HCEC 1CT (cell line): ENCODE measurements around the gene KRT86.

ENCODE experiments used
- DNase-seq: peaks from one replicate; pipeline ENCODE4 v3.0.0-alpha.2; 2017

The KRT86 gene

DNA sequence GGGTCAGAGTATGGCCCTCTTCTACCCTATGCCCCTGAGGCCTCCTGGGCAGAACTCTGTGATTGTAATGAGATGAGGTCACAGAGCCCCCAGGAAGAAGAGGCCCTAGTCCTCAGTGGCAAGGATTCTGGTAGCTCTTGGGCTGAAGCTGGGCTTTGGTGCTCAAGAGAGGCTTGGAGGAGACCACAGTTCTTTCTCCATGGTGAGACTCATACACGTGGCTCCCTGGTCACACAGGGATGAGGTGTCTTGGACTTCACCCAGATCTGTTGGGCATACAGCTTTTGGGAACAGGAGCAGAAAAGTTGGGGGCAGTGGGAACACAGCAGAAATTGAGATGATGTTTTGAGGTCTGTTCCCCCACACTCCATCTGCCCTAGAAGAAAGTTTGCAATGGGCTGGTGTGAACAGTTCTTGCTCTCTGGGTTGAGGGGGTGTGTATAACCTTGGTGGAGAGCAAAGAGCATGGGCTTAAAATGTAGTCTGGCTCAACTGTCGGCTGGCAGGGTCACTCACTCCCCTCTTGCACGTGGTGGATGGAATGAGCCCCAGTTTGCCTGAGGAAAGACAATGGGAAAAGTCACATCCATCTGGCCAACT lies at the start of gene KRT86:
KRT86 (plus strand) TSS at position 125 of the 600 bp plus-strand sequence. CDS start 27,272 bp downstream, outside the sequence.
- DNase-seq: no peak

GRCh38 chr12:52225752-52226151 lies 48.7 kb upstream of the KRT86 start:
- no peak for DNase-seq

- no peak for DNase-seq
These were observed 48.0 kb upstream of the KRT86 start for GRCh38 chr12:52226446-52226845.

DNA sequence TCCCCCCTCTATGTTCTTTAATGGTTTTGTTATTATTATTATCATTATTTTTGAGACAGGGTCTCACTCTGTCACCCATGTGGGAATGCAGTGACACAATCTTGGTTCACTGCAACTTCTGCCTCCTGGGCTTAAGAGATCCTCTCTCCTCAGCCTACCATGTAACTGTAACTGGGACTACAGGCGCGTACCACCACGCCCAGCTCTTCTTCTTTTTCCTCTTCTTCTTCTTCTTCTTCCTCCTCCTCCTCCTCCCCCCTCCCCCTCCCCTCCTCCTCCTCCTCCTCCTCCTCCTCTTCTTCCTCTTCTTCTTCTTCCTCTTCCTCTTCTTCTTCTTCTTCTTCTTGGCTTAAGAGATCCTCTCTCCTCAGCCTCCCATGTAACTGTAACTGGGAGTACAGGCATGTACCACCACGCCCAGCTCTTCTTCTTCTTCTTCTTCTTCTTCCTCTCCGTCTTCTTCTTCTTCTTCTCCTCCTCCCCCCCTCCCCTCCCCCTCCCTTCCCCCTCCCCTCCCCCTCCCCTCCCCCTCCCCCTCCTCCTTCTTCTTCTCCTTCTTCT lies 46.8 kb upstream of the KRT86 start:
- DNase-seq: no peak

DNA sequence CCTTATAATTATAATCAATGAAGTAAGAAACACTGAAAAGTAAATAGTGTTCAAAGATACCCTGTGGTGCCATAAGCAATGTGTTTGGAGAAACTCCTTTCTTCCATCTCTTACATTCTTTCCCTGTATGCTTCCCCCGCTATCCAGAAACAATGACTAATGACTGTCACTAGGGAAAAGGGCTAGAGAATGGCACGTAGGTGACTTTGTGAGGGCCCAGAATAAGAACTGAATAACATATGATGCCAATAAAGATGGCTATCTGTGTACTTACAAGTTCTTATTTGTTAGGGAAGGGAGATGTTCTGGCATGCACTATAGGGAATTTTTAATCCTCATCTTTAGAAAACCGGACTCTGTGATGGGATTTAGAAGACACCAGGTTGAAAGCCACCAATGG lies 46.1 kb upstream of the KRT86 start:
- no peak for DNase-seq

DNA sequence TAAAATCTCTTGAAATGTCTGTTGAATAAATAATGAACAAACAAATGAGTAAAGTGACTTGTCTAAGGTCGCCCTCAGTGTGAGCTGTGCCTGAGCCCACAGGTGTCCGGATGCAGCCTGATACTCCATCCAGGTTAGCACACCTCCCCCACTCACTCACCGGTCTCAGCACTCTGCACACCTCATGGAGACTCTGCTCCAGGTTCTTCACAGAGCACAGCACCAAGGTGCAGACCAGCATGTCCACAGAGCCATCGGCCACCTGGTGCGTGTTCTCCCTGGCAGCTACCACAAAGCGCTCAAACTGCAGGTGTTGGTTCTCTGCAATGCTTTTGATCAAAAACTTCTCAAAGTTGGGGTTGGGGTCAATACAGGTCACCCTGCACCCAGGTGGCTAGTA lies 45.5 kb upstream of the KRT86 start:
- no peak for DNase-seq

DNA sequence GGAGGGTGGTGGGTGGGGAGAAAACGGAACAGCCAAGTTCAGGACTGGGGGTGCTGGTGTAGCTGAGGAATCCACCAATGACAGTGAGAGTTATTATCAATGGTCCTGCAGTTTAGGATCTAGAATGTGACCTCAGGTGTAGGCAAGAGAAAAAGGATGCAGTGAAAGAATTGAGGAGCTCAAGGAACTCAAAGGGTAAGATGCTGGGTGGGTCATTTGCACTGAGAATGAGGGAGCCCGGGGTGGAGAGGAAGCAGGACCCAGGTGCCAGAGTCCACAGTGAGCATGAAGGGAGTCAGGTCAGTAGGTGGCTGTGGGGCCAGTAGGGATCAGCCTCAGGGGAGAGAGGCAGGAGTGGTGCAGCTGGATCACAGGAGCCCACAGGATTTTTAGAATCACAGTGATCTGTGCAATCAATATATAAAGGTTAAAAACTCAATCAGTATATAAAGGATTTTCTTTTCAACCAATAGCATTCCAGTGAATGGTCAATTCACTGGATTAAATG lies 44.6 kb upstream of the KRT86 start:
- DNase-seq: no peak

DNA sequence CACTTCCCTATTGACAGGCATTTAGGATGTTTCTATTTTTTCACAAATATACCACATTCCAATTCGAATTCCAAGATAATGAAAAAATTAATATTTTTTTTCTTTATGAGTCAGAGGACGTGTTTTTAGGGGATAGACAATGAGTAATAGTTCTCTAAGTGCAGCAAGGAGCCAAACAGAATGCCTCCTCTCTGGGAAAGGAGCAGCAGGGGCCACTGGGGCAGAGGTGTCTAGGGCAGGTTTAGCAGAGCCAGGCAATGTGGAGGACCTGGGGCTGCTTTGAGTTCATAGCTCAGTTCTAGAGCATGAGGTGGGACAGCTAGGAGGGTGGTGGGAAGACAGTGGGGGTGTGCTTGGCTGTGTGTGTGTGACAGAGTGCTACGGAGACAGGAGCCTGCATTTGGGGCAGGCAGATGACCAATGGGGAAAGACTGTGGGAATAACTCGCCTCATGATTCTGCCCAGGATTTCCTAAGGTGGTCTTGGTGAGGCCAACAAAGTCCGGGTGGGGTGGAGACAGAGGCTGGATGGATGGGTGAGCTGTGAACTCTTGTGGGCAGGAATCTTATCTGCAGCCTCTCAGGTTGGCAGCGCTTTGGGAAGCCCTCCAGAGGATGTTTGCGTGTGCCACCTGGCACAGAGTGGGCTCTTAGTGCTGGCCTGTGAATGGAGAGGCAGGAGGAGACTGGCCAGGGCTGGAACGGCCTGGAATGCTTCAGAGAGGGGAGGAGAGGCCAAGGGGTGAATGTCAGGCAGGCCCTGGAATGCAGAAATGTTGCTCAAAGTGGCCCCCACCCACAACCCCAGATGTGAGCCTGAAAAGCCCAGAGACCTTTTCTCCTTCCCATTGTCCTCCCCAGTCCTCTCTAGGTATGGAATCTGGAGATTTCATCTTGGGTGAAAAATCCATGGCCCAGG lies 43.8 kb upstream of the KRT86 start:
- DNase-seq: peak; percentile 92

- no peak for DNase-seq
These were observed 42.9 kb upstream of the KRT86 start for GRCh38 chr12:52231305-52232202.

DNA sequence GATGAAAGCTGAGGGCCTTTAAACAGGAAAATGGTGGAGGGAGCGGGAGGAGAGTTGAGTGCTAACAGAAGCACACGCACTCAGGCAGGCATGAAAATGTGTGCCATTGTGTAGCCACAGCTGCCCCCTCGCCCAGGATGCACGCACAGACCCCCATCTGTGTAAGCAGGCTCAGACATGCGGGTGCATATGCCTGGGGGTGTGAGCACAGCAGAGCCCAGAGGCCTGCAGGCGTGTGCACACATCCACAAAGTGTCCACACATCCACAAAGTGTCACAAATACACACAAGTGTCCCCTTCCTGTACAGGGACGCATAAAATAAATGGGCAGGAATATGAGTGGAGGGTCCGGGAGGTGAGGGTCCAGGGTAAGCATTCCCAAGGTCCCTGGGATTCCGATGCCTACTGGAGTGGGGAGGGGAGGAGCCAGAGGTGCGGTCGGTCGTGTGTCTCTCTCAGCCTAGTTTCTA lies 42.2 kb upstream of the KRT86 start:
- DNase-seq: no peak

DNA sequence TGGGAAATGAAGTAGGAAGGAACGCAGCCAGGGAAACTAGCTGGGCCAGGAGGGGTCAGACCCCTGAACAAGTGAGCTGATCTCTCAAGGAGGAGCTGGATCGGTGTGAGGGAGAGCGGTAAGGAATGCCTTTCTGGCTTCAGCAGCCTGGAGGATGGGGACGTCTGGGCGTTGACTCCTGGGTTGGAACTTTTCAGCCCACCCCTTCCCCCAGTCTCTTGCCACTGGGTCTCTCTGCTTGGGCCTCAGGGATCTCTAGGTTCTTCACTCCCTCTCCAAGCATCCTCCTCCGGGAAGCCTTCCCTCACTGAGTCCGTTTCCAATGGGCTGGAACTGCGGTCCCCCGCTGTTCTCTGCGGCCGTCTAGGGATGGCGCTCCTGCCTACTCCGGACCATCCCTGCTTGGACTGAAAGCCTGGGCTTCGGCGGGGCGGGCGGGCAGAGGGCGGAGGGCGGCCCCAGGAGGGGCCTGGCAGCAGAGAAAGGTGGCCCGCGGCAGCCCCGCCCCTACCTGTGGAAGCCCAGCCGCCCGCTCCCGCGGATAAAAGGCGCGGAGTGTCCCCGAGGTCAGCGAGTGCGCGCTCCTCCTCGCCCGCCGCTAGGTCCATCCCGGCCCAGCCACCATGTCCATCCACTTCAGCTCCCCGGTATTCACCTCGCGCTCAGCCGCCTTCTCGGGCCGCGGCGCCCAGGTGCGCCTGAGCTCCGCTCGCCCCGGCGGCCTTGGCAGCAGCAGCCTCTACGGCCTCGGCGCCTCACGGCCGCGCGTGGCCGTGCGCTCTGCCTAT lies 41.6 kb upstream of the KRT86 start, which contains the start of gene KRT7:
KRT7 (plus strand) TSS at position 570 of the 788 bp plus-strand sequence; CDS start at position 624, 54 bp downstream.
- no peak for DNase-seq

DNA sequence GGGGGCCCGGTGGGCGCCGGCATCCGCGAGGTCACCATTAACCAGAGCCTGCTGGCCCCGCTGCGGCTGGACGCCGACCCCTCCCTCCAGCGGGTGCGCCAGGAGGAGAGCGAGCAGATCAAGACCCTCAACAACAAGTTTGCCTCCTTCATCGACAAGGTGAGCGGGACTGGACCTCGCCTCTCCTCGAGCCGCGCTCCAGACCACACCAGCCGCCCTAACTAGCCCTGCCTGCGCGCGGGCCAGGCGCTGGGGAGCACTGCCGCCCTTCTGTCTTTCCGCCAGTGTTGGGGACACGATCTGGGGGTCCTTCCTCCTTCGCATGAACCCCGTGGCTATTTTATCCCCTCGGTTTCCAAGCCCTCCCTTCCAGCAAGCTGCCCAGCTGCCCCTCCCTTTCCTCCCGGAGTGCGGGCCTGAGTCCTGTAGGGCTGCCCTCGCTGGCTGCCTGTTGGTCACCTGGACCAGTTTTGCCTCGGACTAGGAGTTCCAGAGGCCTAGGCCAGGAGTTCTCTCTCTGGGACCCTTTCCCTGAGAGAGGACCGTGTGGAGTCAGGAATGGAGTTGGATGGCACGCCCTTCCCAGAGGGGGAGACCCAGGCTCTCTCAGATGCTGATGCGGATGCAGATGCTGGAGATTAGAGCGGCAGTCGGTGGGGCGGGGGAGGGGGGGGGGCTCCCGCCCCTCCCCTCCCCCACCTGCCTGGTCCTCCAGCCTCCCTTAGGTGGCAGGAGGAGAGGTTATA lies 40.8 kb upstream of the KRT86 start:
- no peak for DNase-seq

- no peak for DNase-seq
These were observed 40.1 kb upstream of the KRT86 start for GRCh38 chr12:52234223-52234810.

GRCh38 chr12:52235001-52235764 lies 39.3 kb upstream of the KRT86 start:
- no peak for DNase-seq

DNA sequence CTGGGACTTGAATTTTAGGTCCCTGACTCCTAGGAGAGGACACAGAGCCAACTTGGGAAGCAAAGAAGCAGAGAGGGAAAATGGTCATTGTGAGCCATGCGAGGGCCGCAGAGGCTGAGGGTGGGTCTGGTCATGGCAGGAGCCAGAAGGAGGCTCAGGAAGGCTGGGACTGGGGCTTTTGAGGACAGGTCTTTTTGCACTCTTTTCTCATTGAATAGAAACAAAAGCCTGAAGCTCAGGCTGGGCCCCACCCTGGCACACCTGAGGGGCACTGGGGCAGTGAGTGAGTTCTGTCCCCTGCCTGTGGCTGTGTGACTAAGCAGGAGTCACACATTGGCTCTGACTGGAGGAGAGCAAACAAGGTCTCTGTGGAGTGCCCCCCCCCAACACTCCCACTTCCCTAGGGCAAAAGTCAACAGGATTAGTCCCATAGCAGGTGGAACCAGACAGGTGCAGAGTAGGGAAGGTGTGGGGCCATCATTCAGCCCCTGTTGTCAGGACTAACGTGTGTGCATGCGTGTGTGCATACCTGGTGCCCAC lies 38.6 kb upstream of the KRT86 start:
- DNase-seq: no peak

GRCh38 chr12:52236386-52237050 lies 37.9 kb upstream of the KRT86 start:
- no peak for DNase-seq

DNA sequence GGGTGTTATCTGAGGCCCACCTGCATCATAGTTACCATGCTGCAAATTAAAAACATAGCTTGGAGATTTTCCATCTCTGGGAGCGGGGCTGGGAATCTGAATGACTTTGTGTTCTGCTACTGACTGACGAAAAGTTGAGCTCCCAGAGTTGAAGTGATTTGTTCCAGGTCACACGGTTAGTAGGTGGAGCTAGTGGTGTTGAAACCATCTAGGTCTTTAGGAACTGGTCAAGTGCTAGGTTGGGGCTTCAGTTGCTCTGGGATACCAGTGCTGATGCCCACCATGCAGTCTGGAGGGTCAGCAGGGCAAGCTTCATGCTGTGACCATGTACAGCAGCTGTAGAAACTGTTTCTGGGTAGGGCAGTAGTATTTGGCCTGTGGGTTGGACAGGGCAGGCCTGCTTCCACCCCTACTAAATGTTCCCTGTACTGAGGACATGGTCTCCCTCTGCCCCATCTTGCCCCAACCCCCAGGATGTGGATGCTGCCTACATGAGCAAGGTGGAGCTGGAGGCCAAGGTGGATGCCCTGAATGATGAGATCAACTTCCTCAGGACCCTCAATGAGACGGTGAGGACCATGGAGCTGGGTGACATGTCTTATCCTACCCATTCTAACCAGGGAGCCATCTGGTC lies 36.1 kb upstream of the KRT86 start:
- DNase-seq: no peak
